Mesenteric fat pad (tissue), 1 donor: ENCODE data around the gene MRPS26. TPM values are rescaled to one million over a fixed set of nuclear protein-coding genes. Genes with fewer than 3 reads are reported as not detected.
"Not testable (repeated sequence)": the region's sequence is repeated elsewhere in the genome, so short reads cannot be mapped to it uniquely, and the experiment has no call there.

Experiments
- DNase-seq: peaks from one replicate; pipeline ENCODE4 v3.0.0-alpha.2; 2020; ENCODE audit warnings: low spot score
- total RNA-seq: library from RNA; stranded (reverse); fragmentation: NEBNext Ultra II Directional; extraction: Animal tissue kit (Norgen Biotek cat#: 25700); gene quantifications from one replicate; pipeline ENCODE4 v1.2.1, GENCODE V29; 2021
- donor health status: DM: yes; HTN: yes; CAD: no.

Gene MRPS26
- total RNA-seq, 1 donor from 2014 or later: 36.5 TPM

DNA sequence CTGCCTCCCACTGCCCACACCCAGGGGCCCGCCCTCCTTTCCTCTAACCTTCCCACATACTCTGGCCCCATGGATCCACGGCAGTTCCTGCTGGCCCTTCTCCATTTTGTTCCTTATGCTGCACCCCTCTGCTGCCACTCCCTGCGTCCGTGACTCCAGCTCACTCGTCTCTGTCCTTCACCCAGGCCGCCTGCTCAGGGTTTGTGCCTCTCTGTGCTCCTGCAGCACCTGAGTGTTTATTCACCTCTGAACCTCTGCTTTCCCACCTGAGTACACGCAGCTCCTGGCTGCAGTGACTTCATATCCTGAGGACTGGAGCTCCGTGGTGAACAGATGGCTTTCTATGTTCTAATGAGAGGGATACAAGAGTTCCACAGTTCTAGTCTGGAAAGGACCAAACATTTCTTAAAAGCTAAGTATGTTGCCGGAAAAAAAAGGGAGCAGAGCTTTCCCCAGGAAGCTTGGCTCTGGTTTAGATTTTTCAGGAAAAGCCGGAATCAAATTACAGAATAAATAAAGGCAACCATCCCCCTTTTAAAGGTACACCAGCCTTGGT lies 3.9 kb upstream of the MRPS26 start:
- DNase-seq: no peak

DNA sequence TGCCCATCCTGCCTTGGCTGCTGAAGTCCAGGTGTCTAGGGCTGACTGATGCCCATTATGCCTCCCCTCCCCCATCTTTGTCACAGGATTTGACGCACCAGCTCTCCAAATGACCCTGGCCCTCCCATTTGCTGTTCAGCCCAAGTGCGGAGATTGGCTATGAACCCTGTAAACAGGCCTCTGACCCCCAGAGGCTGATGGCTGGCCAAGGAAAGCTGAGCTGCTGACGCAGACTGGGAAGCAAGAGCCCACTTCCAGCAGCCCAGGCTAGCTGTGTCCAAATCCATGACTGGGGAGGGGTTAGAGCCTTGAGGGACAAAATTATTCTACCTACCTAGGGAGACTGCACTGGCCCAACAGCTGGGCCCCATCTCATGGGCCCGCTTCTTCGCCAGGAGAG lies 3.2 kb upstream of the MRPS26 start:
- DNase-seq: no peak

DNA sequence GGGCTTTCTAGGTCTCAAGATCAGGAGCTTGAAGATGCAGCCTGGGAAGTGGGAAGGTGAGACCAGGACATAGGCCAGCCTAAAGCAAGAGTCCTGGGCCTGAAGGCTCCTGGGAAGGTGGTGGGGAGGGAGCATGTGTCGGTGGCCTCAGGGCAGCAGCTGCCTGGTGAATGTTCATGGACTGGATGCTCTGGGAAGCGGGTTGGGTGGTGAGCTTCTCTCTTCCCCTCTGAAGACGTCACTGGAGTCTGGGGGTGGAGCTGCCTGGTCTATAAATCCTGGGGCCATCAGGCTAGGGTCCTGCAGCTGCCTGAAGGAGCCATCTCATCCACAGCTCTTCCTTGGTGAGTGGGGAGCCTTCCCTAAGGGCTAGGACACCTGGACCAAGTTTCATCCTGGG lies 2.5 kb upstream of the MRPS26 start, which contains the start of gene GNRH2:
Gene GNRH2 (plus strand): TSS at position 301 of the 400 bp plus-strand sequence. CDS start 793 bp downstream, outside the sequence.
- no peak for DNase-seq

DNA sequence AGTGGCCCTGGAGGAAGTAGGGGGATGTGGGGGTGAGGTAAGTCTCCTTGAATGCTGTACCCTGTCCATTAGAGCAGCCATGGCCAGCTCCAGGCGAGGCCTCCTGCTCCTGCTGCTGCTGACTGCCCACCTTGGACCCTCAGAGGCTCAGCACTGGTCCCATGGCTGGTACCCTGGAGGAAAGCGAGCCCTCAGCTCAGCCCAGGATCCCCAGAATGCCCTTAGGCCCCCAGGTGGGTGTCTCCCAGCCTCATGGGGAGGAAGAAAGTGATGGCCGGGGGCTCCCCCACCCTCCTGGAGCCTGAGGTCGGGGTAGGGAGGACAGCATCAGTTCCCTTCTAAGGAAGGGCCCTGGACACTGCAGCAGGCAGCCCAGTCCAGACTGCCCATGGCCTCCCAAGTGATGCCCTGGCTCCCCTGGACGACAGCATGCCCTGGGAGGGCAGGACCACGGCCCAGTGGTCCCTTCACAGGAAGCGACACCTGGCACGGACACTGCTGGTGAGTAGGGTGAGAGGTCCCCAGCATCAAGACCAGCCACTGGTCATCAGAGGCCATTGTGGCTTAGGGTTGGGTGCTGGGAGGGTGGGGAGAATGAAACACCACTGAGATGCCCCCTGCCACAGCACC lies 1.4 kb upstream of the MRPS26 start:
- DNase-seq: no peak

DNA sequence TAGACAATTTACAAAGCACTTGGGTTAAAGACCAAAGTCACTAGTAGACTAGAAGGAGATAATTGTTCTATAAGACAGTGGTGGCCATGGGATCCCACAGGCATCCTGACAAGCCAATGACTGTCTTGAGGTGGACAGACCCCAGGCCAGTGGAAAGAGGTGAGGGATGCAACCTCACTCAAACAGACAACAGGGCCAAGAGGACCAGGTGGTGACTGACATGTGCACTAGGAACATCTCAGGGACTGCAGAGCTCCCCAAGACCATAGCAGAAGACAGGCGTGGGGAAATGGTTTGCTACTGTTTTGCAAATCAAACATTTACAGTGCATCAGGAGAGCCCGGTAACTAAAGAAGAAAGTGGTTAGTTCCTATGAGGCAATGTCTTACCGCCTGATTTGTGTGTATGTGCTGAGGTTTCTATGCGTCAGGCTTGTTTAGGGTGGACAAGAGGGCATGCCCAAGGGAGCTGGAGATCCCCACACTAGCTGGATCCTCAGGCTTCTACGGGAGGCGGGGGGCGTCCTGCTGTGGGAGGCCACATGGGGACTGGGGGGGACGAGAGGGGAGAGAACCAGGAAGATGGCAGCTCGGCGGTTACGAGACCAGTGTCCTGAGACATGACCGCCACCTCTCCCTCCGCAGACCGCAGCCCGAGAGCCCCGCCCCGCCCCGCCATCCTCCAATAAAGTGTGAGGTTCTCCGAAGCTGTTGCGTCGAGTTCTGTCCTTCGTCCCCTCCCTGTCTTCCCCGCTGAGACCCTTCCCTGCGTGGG lies 623 bp upstream of the MRPS26 start:
- DNase-seq: peak; percentile 91

DNA sequence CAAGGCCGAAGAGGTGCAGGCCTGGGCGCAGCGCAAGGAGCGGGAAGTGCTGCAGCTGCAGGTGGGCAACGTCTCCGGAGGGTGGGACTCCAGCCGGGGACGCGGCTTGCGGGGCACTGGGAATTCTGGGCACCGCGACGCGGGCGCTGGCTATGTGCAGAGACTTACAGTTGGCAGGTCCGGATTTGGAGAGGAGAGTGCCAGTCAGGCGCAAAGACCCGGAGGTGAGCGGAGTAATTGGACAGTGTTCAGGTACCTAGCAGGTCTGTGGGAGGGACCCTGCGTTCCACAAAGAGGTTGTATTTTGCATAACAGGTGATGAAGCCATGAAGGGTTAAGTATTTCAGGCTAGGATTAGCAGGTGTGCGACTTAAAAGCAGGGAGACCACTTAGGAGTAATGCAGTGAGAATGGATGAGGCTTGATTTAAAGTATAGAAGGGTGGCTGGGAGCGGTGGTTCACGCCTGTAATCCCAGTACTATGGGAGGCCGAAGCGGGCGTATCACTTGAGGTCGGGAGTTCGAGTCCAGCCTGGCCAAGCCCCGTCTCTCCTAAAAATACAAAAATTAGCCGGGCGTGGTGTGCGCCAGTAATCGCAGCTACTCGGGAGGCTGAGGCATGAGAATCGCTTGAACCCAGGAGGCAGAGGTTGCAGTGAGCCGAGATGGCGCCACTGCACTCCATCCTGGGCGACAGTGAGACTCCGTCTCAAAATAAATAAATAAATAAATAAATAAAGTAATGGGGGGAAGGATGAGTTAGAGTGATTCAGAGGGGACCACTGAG lies 1.0 kb downstream of the MRPS26 start:
- DNase-seq: no peak

DNA sequence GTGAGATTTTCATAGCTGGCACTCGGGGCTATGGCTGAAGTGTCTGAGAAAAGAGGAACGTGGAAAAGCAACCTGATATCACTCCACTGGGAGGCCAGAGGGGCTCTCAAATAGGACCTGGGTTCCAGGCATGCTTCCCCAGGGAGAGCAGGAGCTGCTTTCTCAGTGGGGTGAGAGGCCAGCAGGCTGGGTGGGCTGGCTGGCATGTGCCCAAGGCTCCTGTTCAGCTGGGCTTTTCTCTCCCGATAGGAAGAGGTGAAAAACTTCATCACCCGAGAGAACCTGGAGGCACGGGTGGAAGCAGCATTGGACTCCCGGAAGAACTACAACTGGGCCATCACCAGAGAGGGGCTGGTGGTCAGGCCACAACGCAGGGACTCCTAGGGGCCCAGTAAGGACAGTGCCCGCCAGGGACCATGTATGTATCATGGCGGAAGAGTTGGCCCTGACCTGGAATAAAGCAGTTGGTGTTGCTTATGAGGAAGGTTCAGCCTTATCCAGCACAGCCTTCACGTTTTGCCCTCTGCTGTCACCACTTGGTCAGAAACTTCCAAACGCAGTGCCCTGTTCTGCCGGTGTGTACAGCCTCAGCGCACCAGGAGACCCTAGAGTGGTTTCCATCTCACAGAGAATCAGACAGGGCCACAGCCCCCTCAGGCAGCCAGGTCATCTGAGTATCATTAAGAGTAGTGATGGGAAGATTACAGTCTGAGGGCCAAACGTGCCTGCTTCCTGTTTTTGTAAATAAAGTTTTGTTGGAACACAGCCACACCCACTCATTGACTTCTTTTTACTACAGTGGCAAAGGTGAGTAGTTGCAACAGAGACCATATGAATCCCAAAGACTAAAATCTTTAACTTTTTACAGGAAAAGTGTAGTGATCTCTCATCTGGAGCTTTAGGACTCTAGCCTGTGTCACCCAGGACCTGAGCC lies 1.9 kb downstream of the MRPS26 start:
- no peak for DNase-seq

DNA sequence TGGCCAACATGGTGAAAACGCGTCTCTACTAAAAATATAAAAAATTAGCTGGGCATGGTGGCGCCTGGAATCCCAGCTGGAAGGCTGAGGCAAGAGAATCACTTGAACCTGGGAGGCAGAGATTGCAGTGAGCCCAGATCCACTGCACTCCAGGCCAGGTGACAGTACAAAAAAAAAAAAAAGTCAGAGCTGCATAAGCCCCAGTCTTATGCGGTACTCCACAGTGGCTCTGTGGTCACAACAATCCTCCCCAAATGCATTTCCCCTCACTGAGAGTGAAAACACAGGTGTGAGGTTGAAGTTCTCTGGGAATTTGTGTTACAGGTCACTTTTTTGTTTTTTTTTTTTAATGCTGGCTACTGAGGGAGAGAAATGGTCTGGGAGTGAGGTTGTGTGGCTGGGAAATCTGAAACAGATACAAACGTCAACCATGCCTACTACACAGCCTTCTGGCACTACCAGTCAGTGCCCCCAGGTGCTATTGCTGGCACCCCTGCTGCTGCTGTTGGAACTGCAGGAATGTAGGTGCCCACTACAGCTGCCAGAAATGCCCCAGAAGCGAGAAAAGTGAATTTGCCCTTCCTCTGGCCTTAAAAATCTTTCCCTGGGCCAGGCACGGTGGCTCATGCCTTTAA lies 5.7 kb downstream of the MRPS26 start:
- DNase-seq: no peak

DNA sequence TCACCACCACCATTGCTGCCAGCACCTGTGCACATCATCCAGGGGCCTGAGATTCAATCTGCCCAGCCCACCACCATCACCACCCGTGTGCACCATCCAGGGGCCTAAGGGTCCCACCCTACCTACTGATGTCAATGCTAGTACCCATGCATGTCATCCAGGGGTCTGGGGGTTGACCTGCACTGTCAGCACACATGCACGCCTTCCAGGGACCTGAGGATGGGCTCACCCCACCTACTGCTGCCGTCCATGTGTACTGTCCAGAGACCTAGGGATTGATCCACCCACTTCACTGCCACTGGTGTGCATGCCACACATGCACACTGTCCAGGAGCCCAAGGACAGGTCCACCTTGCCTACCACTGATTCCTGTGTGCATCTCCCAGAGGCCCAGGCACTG lies 13.6 kb downstream of the MRPS26 start:
- DNase-seq: no peak

DNA sequence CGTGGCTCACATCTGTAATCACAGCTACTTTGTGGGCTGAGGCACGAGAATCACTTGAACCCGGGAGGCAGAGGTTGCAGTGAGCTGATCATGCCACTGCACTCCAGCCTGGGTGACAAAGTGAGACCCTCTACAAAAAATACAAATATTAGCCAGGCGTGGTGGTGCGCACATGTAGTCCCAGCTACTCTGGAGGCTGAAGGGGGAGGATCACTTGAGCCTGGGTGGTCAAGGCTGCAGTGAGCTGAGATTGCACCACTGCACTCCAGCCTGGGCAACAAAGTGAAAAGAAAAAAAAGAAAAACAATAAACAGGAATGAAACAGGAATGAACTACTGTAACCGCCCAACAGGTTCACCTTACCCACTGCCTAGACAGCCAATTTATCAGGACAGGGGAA lies 18.3 kb downstream of the MRPS26 start:
- not testable (repeated sequence) for DNase-seq

DNA sequence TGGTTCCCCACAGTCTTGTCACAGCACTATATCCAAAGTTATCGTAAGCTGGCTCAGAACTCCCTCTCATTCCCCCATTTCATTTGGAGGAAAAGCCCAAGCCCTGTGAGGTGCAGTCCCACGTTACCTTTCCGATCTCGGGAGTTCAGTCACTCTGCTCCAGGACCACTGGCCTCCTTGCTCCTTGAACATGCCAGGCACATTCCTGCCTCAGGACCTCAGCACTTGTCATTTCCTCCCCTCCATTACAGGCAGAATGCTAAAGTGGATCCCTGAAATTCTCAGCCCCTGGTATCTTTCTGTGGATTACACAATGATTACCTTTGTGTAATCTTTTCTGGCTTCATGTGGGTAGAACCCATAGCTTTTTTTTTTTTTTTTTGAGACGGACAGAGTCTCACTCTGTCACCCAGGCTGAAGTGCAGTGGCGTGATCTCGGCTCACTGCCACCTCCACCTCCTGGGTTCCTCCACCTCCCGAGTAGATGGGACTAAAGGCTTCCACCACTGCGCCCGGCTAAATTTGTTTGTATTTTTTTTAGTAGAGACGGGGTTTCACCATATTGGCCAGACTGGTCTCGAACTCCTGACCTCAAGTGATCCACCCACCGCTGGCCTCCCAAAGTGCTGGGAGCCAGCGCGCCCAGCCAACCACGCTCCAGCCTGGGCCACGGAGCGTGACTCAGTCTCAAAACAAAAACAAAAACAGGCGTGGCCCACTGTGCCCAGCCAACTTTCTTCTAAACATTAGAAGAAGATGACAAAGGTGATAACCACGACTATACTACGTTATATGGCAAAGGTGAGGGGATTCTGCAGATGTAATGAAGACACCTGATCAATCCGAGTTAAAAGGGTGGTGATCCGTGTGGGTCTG lies 21.5 kb downstream of the MRPS26 start:
- DNase-seq: no peak

DNA sequence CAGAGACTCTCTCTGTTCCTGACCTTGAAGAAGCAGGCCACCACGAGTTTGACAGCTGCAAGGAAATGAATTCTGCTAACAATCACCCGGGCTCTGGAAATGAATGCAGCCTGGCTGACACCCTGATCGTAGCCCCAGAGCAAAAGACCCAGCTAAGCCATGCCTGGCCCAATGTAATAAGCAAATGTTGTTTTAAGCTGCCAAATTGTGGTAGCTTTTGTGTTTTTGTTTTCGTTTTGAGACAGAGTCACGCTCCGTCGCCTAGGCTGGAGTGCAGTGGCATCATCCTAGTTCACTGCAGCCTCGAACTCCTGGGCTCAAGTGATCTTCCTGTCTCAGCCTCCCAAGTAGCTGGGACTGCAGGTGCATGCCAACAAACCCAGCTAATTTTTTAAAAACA lies 22.2 kb downstream of the MRPS26 start:
- no peak for DNase-seq

DNA sequence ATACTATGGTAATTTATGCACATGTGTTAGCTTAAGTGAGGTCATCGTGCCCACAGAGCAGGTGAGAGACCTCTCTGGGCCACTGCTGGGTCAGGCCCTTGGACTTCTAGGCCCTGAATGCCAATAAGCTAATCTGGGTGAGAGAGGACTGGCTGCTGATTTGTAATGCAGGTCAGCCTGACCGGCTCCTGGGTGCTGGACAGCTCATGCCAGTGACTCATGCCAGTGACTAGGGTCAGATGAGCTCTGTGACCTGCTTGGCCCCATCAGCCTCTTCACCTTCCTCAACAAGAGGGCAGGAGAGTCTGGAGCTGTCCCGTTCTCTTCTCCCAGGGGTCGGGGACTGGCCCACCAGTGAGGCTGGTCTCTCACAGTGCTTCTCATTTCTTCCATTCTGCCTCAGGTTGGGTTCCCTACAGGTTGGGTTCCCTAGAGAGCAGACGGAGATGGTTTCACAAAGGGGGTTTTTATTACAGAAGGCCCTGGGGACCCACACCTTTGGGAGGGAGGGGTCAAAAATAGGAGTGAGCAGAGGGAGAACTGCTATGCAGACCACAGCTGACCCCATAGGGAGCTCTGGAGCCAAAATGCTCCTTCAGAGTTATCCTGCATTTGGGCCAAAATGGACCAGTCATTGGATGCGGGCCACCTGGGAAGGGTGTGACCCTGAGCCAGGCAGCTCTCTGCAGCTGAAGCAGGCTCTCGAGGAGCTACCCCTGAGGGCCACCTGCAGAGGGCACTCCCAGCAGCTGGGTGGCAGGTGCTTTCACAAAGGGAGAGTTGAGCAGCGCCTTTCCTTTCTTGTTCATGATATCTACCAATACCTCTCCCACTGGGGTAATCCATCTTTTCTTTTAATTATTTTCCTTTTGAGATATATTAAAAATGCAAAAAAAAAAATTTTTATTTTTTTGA lies 23.4 kb downstream of the MRPS26 start:
- DNase-seq: no peak

DNA sequence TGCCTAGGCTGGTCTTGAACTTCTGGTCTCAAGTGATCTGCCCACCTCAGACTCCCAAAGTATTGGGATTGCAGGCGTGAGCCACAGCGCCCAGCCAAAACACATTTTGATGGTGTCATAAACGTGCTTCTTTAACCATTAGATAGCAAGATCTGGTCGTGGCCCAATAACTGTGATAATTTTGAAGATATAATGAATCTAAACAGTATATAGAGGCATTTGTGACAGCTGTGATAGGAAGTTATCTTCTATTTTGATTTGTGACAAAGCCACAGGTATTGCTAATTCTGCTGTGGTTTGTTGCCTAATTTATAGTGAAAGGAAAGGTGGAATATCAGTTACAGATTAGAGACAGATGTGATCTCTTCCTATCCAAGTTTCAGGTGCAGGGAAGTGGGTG lies 24.9 kb downstream of the MRPS26 start:
- DNase-seq: no peak

DNA sequence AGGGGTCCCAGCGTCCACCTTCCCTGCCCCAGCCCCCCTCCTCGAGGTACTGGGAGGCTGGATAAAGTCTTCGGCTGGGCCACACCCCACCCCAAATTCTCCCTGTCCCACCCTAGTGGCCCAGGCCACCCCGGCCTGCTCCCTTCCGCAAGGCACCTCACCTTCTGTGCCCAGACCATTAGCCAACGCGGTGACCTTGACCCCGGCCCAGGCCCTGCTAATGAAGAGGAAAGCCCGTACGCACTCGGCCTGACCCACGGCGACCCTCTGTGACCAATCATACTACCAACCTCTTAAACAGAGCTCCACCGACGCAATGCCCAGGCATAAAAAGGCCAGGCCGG lies 25.4 kb downstream of the MRPS26 start:
- DNase-seq: no peak

DNA sequence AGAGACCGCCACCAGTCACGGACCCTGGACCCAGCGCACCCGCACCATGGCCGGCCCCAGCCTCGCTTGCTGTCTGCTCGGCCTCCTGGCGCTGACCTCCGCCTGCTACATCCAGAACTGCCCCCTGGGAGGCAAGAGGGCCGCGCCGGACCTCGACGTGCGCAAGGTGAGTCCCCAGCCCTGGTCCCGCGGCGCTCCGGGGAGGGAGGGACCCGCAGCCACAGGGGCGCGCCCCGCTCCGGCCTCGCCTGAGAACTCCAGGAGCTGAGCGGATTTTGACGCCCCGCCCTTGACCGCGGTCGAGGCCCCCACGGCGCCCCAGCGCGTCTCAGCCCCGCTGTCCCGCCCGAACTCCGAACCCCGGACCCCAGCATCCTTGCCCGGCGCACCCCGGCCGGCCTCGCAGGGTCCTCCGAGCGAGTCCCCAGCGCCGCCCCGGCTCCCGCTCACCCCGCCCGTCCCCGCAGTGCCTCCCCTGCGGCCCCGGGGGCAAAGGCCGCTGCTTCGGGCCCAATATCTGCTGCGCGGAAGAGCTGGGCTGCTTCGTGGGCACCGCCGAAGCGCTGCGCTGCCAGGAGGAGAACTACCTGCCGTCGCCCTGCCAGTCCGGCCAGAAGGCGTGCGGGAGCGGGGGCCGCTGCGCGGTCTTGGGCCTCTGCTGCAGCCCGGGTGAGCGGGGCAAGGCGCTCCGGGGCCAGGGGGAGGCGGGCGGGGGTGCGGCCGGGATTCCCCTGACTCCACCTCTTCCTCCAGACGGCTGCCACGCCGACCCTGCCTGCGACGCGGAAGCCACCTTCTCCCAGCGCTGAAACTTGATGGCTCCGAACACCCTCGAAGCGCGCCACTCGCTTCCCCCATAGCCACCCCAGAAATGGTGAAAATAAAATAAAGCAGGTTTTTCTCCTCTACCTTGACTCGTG lies 26.0 kb downstream of the MRPS26 start, which contains the start of gene OXT:
Gene OXT (plus strand): TSS at position 11 of the 920 bp plus-strand sequence. CDS start 36 bp downstream, at position 47.
- DNase-seq: no peak
